GM19463 (cell line): ENCODE results near the gene MYO18B.

Experiments
- ATAC-seq: cut with Tn5 transposase; IDR thresholded peaks from one replicate; pipeline ENCODE4 v1.9.1; 2021; ENCODE audit warnings: mild to moderate bottlenecking, moderate library complexity; ENCODE audit not compliant: unreplicated experiment

Gene MYO18B

GRCh38 chr22:25844601-25845000 lies 102.6 kb downstream of the MYO18B start:
- ATAC-seq, result no peak

- ATAC-seq, result peak; percentile 67
Measured at GRCh38 chr22:25845985-25846745, 104.2 kb downstream of the MYO18B start.

GRCh38 chr22:25847451-25847850 lies 105.5 kb downstream of the MYO18B start:
- ATAC-seq, result no peak

GRCh38 chr22:25848954-25849353 lies 107.0 kb downstream of the MYO18B start:
- no peak for ATAC-seq

GRCh38 chr22:25849522-25849921 lies 107.5 kb downstream of the MYO18B start:
- ATAC-seq, result no peak

- no peak for ATAC-seq
Measured at GRCh38 chr22:25852223-25852622, 110.2 kb downstream of the MYO18B start.

- no peak for ATAC-seq
Measured at GRCh38 chr22:25853078-25853477, 111.1 kb downstream of the MYO18B start.

GRCh38 chr22:25853501-25854284 lies 111.7 kb downstream of the MYO18B start:
- no peak for ATAC-seq

GRCh38 chr22:25869771-25870170 lies 127.8 kb downstream of the MYO18B start:
- no peak for ATAC-seq

GRCh38 chr22:25874327-25874726 lies 132.3 kb downstream of the MYO18B start:
- ATAC-seq, result no peak

GRCh38 chr22:25875461-25875860 lies 133.5 kb downstream of the MYO18B start:
- no peak for ATAC-seq

- ATAC-seq, result no peak
Measured at GRCh38 chr22:25876871-25877270, 134.9 kb downstream of the MYO18B start.

- ATAC-seq, result no peak
Measured at GRCh38 chr22:25878933-25879332, 136.9 kb downstream of the MYO18B start.

GRCh38 chr22:25880524-25880923 lies 138.5 kb downstream of the MYO18B start:
- ATAC-seq, result no peak

- no peak for ATAC-seq
Measured at GRCh38 chr22:25881210-25881755, 139.3 kb downstream of the MYO18B start.

- ATAC-seq, result no peak
Measured at GRCh38 chr22:25882360-25882759, 140.4 kb downstream of the MYO18B start.

GRCh38 chr22:25883482-25884033 lies 141.6 kb downstream of the MYO18B start:
- ATAC-seq, result no peak

- no peak for ATAC-seq
Measured at GRCh38 chr22:25884121-25884520, 142.1 kb downstream of the MYO18B start.

GRCh38 chr22:25888399-25889054 lies 146.5 kb downstream of the MYO18B start:
- no peak for ATAC-seq

GRCh38 chr22:25890651-25891050 lies 148.7 kb downstream of the MYO18B start:
- ATAC-seq, result no peak

GRCh38 chr22:25892678-25893077 lies 150.7 kb downstream of the MYO18B start:
- ATAC-seq, result no peak
